Measurements from ENCODE around the gene PPP2R5C.

Gene PPP2R5C

DNA sequence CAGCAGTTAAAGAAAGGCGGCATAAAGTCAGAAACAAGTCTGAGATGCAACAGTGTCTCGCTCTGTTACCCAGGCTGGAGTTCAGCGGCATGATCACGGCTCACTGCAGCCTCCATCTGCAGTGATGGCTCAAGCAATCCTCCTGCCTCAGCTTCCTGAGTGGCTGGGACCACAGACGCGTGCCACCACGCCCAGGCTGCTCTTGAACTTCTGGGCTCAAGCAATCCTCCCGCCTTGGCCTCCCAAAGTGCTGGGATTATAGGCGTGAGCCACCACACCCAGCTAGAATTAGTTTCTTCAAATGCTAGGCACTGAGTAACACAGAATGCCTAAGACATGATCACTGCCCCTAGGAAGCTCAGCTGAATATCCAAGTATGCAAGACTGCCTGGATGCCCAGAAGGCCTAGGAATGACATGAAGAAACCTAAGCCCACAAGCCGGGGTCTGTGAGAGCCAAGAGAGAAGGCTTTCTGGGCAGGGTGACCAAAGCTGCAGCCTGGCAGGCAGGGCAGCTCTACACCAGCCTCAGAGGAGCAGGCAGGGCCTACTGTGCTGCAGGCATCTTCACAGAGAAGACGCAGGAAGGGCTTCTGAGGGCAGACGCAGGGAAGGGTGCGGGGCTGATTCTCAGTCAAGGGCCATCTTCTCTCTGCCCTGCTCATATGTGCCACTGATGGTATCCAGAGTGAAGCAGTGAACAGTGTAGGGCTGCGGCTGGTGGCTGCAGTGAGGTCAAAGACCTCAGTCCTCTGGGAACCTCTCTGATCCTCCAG is 4.3 kb upstream of the PPP2R5C start:
- no peak for DNase-seq

DNA sequence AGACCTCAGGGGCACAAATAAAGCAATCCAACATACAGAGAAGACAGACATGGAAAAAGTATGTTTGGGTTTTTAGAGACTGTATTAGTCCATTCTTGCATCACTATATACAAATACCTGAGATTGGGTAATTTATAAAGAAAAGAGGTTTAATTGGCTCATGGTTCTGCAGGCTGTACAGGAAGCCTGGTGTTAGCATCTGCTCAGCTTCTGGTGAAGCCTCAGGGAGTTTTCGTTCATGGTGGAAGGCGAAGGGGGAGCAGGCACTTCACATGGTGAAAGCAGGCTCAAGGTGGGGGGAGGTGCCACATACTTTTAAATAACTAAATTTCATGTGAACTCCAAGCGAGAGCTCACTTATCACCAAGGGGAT is 3.7 kb upstream of the PPP2R5C start:
- DNase-seq = no peak

DNA sequence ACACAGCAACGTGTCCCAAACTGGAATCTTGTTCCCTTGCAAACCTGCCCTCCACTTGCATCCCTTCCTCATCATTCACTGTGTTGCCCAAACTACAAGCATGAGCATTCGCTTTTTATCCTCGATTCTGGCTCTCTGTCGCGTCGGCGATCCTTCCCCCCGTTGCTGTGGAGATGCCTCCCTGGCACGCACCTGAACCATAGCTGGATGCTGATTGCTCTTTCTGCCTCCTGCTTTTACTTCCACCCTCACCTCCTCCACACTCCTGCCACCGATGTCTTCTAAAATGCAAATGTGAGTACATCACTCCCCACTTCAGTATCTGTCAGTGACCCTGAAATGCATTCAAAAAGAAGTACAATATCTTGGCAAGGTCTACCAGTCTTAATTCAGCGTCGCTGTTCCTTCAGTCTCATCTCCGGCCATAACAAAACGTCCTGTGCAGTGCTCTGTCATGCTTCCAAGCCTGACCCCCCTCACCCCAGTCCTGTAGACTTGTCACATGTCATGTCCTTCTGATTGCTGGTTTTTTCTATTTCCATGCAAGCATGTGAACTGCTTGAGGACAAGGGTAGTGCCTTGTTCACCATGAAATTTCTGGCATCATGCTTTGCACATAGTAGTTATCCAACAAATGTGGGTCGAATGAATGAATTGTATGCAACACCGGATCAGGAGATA is 2.5 kb upstream of the PPP2R5C start:
- no peak for DNase-seq

DNA sequence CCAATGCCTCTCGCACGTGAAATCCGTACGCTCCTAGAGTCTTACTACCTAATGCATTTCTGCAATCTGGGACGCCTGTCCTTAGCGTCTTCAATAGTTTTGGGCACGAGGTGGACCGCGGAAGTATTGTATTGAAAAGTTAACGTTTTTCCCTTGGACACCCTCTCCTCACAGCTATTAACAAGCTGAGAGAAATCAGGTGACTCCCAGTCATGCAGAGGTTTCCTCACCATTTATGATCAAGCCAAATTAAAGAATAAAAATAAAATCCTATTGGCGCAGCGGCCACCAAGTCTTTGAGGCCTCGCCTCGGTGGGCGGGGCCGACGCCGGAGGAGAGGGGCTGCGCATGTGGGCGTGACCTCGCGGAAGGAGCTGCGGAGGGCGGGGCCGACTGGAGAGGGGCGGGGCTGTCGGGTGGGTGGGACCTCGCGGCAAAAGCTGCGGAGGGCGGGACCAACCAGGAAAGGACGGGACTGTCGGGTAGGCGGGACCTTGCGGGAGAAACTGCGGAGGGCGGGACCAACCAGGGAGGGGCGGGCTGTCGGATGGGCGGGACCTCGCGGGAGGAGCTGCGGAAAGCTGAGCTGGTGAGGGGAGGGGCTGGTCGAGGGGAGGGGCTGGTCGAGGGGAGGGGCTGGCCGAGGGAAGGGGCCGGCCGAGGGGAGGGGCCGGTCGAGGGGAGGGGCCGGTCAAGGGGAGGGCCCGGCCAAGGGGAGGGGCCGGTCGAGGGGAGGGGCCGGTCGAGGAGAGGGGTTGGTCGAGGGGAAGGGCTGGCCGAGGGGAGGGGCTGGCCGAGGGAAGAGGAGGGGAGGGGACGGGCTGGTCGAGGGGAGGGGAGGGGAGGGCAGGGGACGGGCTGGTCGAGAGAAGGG is 1.1 kb upstream of the PPP2R5C start:
- peak; percentile 89 to 93 for DNase-seq

DNA sequence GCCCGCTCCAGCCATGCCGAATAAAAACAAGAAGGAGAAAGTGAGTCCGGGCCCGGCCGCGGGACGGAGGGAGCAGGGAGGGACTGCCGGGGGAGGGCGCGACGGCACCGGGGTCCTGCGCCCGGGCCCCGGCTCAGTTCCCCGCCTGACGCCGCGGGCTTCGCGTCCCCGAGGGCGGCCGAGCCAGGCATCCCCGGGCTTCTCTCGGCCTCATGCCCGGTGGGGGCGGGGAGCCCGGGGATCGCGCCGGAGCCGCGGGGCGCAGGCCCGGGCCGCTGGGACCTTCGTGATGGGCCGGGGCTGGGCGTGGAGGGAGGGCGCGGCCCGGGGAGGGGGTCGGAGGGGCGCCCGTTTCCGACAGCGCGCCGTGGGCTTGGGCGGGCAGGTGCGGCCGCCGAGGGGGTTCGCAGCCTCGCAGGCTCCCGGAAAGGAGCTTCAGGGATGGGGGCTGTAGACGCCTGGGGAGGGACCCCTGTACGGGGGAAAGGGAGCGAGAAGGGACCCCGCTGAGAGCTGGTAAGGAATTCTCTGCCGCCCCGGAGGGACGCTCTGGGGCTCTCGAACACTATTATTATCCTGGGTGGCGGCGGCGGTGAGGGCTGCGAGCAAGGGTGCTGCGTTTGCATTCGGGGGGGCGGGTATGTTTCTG is 496 bp downstream of the PPP2R5C start:
- no peak for DNase-seq

DNA sequence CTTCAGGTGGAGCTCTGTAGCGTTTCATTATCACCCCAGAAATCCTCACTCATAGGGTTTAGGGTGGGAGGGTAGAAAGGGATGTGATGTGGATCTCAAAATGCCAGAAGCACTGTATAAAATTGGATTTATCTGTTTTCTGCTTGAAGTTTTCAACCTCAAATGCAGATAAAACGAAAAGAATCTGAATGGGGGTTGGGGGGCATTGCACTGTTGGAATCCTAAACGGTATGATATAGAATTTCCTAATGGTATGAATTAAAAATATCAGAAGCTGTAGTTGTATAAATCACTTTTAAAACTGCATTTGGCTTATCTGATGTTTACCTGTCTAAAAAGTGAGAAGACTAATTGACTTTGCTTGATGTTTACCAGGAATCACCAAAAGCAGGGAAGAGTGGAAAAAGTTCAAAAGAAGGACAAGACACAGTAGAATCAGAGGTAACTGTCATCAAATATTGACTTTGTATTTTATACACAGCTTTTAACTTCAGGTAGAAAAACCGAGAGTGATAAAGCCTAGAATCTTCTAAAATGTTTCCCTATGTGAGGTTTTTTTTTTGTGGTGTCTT is 1.1 kb downstream of the PPP2R5C start:
- DNase-seq = no peak

DNA sequence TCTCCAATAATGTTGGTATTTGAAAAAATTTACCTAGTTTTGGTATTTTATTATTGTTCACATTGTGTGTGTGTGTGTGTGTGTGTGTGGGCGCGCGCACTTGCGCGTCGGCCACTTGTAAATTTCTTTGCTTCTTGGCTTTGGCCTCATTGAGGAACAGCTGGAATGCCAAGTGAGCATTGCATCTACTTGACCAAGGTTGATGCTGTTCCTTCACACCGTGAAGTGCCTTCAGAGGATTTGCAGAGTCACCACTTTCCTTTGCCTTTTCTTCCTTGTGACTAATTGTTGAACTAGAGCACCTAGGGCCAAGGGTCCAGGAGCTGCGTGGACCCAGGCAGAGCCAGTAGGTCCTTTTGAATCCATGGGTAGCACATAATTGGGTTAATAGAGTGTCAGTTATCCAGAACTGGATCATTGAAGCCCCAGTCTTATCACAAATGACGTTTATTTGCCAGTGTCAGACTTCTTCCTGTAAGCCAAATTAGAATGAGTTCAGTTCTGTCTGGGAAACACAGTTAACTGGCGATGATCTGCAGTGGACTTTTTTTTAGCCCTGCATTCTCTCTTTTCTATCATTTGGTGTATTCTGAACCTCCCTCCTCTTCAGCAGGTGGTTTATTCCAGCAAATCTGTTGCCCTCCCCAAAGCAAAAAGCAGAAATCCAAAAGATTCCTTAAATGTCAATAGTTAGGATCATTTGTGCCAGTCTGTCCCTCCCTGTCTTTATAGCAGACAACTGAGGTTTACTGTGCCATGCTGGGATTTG is 2.6 kb downstream of the PPP2R5C start:
- no peak for DNase-seq

DNA sequence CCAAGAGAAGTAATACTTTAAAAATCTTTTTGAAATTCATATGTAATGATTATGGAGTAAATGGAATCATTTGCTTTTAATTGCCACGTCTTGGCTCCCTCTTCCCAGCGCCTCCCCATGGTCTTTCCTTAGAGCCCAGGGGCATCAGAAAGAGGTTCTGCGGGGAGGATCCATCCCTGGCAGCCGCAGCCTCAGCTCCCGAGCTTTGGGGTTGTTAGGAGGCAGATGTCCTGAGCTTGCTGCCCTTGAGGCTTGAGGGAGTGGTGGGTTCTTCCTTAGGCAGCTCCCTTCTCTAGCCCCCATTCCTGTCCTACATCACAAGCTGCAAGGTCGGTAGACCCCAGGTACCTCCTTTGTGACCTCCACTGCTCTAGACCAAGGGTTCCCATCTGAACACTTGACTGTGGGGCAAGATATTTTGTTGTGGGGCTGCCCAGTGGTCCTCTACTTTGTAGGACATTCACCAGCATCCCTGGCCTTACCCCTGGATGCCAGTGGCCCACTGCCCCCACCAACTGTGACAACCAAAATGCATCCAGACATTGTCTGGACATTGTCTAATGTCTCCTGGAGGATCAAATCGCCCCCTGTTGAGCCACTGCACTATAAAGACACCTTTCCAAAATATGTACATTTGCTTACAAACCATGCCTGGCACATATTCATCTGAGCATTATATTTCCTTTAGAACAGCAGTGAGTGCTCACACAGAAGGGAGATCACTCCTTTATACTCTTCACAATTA is 6.3 kb downstream of the PPP2R5C start:
- no peak for DNase-seq

DNA sequence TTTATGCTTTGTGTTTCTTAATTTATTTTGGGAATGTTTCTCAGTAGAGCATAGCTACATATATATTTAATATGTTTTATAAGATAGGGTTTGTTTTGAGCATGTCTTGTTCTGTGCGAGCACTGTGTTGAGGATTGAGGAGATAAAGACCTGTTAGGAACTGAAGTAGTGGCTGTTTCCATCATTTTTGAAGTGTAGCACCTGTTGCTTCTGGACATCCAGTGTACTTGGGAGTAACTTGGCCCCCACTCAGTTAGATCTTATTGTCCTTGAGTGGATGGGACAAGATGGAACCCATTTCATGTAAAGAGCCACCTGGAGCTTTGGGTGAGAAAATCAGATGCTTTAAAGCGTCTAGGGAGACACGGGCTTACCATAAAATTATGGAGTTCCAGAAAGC is 8.7 kb downstream of the PPP2R5C start:
- no peak for DNase-seq

DNA sequence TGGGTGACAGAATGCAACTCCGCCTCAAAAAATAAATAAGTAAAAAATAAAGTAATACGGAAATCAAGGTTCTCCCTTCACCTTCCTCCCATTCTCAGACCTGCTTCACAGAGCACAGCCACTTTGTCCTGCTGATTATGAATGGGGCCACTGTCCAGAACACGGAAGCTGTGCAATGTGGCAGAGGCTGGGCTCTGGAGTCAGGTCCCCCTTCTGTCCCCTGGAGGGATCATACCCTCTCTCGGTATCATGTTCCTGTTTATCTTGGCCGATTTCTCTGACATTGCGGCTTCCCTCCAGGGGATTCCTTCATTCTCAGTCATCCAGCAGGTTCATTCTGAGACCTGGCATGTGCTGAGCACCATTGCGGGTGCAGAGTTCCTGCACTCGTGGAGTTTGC is 11.3 kb downstream of the PPP2R5C start:
- no peak for DNase-seq

DNA sequence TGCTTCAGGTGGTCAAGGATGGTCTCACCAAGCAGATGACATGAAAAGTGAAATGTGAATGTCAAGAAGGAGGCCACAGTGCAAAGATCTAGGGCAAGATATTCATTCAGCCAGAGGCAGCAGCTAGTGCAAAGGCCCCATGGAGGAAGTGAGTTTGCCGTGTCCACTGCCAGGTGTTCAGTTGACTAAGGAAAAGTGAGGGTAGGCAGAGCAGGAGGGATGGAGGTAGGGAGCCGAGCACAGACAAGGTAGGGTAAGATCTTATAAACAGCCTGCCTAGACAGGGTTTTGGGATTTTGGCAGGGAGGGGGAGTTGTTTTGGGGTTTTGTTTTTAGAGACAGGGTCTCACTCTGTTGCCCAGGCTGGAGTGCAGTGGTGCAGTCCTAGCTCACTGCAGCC is 11.9 kb downstream of the PPP2R5C start:
- DNase-seq = no peak

DNA sequence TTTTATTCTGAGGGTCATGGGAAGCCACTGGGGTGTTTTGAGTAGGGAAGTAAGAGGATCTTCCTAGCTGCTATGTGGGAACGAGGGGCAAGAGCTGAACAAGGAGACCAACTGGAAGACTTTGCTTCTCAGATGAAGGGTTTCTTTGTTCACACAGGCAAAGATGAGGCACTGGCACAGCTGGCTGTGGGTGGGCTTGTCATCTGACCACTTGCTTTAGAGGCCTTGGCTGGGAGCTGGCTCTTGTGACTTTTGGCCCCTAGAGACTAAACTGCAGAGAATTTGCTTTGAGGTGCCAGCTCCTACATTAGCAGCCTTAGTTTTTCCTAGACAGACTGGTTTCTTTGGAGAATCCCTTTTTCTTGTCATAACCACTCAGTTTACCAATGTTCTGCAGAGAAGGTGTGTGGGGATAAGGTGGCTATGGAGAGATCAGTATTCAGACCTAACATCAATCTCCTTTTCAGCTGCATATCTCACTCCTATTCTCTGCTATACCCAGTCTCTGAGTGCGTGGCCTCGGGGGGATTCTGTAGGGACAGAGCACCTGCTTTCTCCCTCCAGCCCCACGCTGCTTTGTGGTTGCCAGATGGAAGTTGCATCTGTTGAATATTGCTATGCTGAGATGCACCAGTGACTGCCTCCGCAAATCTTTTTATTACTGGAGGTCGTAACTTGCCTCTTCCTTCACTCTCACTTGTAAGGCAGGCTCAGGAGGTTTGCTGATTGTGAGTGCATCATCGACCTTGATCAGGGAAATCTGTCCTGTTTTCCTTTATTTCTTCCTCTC is 12.7 kb downstream of the PPP2R5C start:
- DNase-seq = no peak

DNA sequence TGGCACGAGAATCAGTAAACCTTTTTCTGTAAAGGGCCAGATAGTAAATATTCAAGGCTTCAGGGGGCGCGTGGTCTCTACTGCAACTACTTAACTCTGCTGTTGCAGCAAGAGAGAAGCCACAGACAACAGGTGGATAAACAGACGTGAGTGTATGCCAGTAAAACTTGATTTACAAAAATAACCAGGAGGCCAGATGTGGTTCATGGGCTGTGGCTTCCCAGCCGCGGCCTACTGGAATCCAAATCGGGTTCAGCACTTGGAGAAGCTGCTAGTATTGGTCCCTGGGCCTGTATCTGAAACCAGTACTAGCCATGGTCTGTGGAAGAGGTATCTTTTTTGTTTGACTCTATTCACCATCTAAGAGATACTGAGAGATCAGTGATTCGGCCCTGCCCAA is 13.3 kb downstream of the PPP2R5C start:
- DNase-seq = no peak

DNA sequence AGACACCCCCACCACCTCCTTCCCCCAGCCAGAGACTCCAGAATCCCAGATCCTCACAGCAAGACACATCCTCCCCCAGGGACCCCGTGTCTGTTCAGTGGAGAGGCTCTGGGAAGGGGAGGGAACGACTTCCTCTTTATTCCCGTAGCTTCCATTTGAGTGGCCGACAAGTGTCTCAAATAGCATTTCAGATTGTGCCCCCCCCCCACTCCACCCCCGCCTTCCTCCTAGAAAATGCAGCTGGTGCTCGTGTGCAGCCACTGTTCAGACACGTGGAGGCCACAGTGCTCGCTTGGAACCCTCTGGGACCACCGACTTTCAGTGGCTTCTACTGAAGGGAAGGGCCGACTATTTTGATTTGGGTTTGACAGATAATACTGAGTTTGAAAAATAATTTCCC is 14.3 kb downstream of the PPP2R5C start:
- no peak for DNase-seq

DNA sequence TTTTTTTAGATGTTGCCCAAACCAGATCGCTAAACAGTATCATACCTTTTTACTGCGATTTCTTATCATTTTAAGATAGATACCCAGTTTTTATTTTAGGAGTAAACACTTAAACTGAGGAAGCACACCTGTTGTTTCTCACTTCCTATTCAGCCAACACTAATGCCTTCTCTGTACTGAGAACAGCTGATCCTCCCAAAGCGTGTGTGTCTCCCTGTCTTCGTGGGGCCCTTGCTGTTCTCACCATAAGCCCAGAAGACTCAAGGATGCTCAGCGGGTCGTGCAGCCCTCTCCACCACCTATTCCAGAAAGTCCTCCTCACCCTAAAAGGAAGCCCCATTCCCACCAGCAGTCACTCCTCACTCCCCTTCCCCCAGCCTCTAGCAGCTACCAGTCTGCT is 14.8 kb downstream of the PPP2R5C start:
- no peak for DNase-seq

DNA sequence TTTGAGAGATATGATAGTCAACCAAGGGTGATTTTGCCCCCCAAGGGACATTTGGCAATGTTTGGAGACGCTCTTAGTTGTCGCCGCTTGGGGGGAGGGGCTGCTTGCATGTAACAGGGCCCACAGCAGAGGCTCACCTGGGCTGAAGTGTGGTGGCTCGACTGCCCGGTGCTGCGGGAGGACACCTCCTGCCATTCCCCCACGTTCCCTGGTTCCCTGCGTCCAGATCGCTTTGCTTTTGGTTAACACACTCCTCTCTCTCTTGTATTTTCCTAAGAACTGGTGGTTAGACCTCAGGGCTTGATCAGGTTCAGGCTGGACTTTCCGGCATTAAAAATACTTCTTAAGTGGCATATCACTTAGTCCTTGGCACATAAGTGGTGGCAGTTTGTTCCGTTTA is 18.9 kb downstream of the PPP2R5C start:
- DNase-seq = no peak

DNA sequence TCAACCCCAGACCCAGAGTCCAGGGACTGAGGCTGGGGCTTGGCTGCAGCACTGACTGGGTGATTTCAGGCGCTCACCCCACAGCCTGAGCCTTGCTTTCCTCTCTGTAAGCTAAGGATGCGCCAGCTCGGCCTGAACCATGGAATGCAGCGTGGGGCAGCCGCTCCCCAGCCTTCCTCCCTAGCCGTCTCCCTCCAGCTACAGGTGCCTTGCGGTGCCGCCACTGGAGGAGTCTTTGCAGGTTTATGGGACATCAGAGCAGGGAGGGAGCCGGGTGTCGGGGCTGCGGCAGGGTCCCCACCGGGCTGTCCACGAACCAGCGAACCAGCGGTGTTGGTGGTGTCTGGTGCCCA is 19.4 kb downstream of the PPP2R5C start:
- DNase-seq = no peak

DNA sequence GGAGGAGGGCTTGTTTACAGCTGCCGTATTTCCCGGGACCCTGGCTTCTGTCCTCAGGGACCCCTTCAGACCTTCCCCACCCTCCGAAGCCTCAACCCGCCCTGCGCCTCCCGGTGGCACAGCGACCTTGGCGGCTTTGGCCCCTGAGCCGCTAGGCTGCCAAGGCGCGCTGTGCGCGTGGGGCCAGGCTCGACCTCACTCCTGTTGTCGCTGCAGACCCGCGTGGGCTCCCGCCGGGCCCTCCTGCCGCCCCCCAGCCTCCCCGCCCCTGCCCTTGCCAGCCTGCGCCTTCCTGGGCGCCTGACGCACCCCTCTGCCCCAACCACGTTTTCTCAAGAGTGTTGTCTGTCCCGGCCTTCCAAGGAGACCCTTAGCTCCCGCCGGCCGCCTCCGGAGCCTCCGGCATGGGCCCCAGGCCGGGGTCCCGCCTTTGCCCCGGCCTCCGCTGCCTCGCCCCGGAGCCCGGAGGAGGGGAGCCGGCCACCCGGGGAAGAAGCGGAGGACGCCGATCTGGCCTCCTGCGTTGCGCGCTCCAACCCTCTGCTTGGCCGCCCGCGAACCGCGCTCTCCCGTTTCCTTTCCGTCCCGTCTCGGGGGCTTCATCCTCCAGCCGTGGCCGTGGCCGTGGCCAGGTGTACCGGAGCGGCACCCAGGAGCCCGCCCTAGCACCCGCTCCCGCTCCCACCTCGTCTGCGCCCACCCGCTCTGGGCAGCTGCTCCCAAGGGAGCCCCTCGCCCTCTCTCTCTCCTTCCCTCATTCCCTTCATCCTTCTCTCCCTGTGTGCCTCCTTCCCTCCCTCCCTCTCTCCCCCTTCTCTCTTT is 19.9 kb downstream of the PPP2R5C start:
- DNase-seq = no peak

DNA sequence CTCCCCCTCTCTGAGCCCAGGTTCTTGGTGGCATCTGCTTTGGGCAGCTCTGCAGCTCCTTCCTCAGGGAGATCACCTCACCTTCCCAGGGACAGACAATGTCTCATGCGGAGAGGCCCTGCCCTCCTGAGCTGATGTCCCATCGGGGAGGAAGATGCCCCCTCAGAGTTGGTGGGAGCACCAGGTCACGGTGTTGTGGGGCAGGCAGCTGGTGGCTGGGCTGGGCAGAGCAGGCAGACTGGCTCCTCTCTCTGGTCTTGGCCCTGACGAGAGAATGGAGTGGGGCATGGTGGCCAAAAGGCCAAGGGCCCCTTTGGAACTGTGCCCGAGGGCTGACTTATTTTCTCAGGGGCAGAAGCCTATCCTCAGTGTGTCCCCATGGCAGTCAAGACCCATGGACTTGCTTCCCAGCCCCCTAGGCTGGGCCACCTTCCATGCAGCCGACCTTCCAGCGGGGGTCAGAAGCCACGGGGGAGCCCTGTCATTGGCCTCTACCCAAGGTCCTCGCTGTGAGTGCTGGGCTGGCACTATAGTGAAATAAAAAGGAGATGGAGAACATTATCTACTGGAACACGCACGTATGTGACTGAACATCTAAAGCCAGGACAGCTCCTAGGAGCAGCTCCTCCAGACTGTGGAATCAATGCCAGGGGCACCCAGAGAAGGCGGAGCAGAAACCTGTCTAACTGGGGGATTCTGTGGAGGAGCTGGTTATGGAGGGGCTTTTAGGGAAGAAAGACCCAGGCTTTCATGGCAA is 21.9 kb downstream of the PPP2R5C start:
- no peak for DNase-seq

Measured in bone marrow (tissue), 2 donors.